K562 (cell line): Measurements from ENCODE around the gene HDAC6. TPM values are rescaled to one million over a fixed set of nuclear protein-coding genes. Genes with fewer than 3 reads are reported as not detected.

Source experiments
- AFF4 ChIP-seq: sonication (generic); formaldehyde crosslinking; IDR thresholded peaks from 2 replicates; pipeline ENCODE4 v1.8.0; 2023; ENCODE audit warnings: mild to moderate bottlenecking, missing genetic modification reagents
- ETS1 ChIP-seq: conservative IDR thresholded peaks from 2 replicates; pipeline ENCODE4 v1.6.1; 2011; ENCODE audit warnings: low read depth, mild to moderate bottlenecking, low read length; ENCODE audit not compliant: control insufficient read depth
- HDAC1 ChIP-seq, 2 experiments: fragments of 450-650 bp; IDR thresholded peaks; 2 replicates each; pipeline ENCODE4 v1.6.1; 2016 to 2017; ENCODE audit warnings: inconsistent platforms in 1 of 2, mild to moderate bottlenecking in 1 of 2, moderate library complexity in 1 of 2
- HES1 ChIP-seq: fragments of 450-650 bp; IDR thresholded peaks from 2 replicates; pipeline ENCODE4 v1.6.1; 2016; ENCODE audit warnings: low read depth, mild to moderate bottlenecking, moderate library complexity
- KDM1A ChIP-seq, 2 experiments: fragments of 450-650 bp; IDR thresholded peaks; 2 replicates each; pipeline ENCODE4 v1.6.1; 2016; ENCODE audit warnings: mild to moderate bottlenecking in 2 of 2
- PATZ1 ChIP-seq: fragments of 250-450 bp; sonication (Bioruptor Pico); IDR thresholded peaks from 2 replicates; pipeline ENCODE4 v1.5.0; 2020; ENCODE audit warnings: mild to moderate bottlenecking, borderline replicate concordance
- RBM14 ChIP-seq: fragments of 200-400 bp; formaldehyde crosslinking; IDR thresholded peaks from 2 replicates; pipeline ENCODE4 v1.6.1; 2018; ENCODE audit warnings: low read depth, mild to moderate bottlenecking, low read length, moderate library complexity, borderline replicate concordance; ENCODE audit not compliant: insufficient read depth
- SP1 ChIP-seq: sonication (generic); formaldehyde crosslinking; IDR thresholded peaks from 2 replicates; pipeline ENCODE4 v1.8.1; 2022; ENCODE audit warnings: mild to moderate bottlenecking, missing genetic modification reagents
- SRSF1 ChIP-seq: fragments of 200-400 bp; formaldehyde crosslinking; IDR thresholded peaks from 2 replicates; pipeline ENCODE4 v1.6.1; 2017; ENCODE audit warnings: mild to moderate bottlenecking, low read depth, low read length, moderate library complexity
- STAT5B ChIP-seq: fragments of 250-450 bp; sonication (Bioruptor Pico); IDR thresholded peaks from 2 replicates; pipeline ENCODE4 v1.8.0; 2021; ENCODE audit warnings: mild to moderate bottlenecking, inconsistent platforms
- TAF1 ChIP-seq: IDR thresholded peaks from 2 replicates; pipeline ENCODE4 v1.6.1; 2011; ENCODE audit warnings: mild to moderate bottlenecking, low read length, moderate library complexity; ENCODE audit not compliant: insufficient read depth, control insufficient read depth, severe bottlenecking; ENCODE audit errors: extremely low read depth
- XRCC5 ChIP-seq: fragments of 200-400 bp; formaldehyde crosslinking; IDR thresholded peaks from 2 replicates; pipeline ENCODE4 v1.6.1; 2017; ENCODE audit warnings: low read depth, mild to moderate bottlenecking, low read length
- ZNF592 ChIP-seq: fragments of 450-650 bp; IDR thresholded peaks from 2 replicates; pipeline ENCODE4 v1.6.1; 2017; ENCODE audit warnings: antibody characterized with exemption, mild to moderate bottlenecking
- polyA plus RNA-seq, 8 experiments: library from polyadenylated mRNA; depleted of rRNA in 4 of 8; stranded (reverse) in 5 of 8; unstranded in 3 of 8; fragments of >200 nt; fragmentation: Nextera tagmentation in 2 of 8; fragmentation: Illumina TruSeq in 1 of 8; extraction: Ambion mirVana in 2 of 8; extraction: Trizol in 1 of 8; gene quantifications; 2 replicates each; pipeline versions ENCODE4 v1.2.1 to v1.2.3, GENCODE V29; 2011 to 2014; ENCODE audit warnings: inconsistent platforms in 1 of 8, missing spikeins in 1 of 8
- total RNA-seq, 7 experiments: library from RNA; depleted of rRNA in 6 of 7; stranded (reverse); fragments of >200 nt in 6 of 7; fragmentation: Illumina TruSeq in 2 of 7; extraction: Trizol in 2 of 7; gene quantifications; 2 replicates each; pipeline versions ENCODE4 v1.2.1 to v1.2.3, GENCODE V29; 2011 to 2021; ENCODE audit warnings: low replicate concordance in 1 of 7

Gene HDAC6
- total and polyA plus RNA-seq, 9 of the 15 experiments (the other 6 are each of a cell fraction or from before 2014, with no cell fraction given) = 29.9 to 101 (median 71.2) TPM

- TF ChIP-seq AFF4 (CRISPR knock-in tag) (peak; percentile 76; the same call in 1 of the 2 replicates), RBM14 (no peak), XRCC5 (no peak), PATZ1 (CRISPR knock-in tag) (no peak), HES1 (no peak), HDAC1 (IDR thresholded peaks at IDR 0.05) (peak in 1 of 2 experiments; percentile 90; a peak in 2 of 4 replicates), STAT5B (CRISPR knock-in tag) (no peak), TAF1 (peak; percentile 30), ETS1 (no peak; the same call in 1 of the 2 replicates), KDM1A (IDR thresholded peaks at IDR 0.05) (no peak), SRSF1 (no peak), SP1 (CRISPR knock-in tag) (peak; percentile 97), ZNF592 (no peak)
Observed at GRCh38 chrX:48801280-48802088, at the start of gene HDAC6 (continued).
